Testis (tissue), 2 donors: ENCODE measurements around the gene ALOX5.
"Not testable (repeated sequence)": the region's sequence is repeated elsewhere in the genome, so short reads cannot be mapped to it uniquely, and the experiment has no call there.

ENCODE experiments used
- POLR2A ChIP-seq: fragments of 450-650 bp; IDR thresholded peaks from one replicate; pipeline ENCODE4 v1.6.1; 2017; ENCODE audit warnings: antibody characterized with exemption, mild to moderate bottlenecking, moderate library complexity
- TF ChIP-seq, protein P1 (sequence below), 3 experiments: fragments of 450-650 bp in 2 of 3; fragments of 200-600 bp in 1 of 3; sonication (generic) in 1 of 3; IDR thresholded peaks; one replicate each; pipeline ENCODE4 v1.5.1; 2016 to 2019; ENCODE audit warnings: antibody characterized with exemption in 3 of 3, mild to moderate bottlenecking in 2 of 3, moderate library complexity in 1 of 3

DNA sequence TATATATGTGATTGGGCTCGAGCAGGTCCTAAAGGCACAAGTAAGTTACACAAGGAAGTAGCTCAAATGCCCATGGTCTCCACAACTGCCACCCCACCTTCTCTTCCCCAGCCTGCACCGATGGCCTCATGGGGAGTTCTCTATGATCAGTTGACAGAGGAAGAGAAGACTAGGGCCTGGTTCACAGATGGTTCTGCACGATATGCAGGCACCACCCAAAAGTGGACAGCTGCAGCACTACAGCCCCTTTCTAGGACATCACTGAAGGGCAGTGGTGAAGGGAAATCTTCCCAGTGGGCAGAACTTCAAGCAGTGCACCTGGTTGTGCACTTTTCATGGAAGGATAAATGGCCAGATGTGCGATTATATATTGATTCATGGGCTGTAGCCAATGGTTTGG is 33.6 kb upstream of the ALOX5 start:
- TF ChIP-seq, protein P1, sequence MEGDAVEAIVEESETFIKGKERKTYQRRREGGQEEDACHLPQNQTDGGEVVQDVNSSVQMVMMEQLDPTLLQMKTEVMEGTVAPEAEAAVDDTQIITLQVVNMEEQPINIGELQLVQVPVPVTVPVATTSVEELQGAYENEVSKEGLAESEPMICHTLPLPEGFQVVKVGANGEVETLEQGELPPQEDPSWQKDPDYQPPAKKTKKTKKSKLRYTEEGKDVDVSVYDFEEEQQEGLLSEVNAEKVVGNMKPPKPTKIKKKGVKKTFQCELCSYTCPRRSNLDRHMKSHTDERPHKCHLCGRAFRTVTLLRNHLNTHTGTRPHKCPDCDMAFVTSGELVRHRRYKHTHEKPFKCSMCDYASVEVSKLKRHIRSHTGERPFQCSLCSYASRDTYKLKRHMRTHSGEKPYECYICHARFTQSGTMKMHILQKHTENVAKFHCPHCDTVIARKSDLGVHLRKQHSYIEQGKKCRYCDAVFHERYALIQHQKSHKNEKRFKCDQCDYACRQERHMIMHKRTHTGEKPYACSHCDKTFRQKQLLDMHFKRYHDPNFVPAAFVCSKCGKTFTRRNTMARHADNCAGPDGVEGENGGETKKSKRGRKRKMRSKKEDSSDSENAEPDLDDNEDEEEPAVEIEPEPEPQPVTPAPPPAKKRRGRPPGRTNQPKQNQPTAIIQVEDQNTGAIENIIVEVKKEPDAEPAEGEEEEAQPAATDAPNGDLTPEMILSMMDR (IDR thresholded peaks at IDR 0.05) = not testable (repeated sequence)
- not testable (repeated sequence) for TF ChIP-seq POLR2A
